Motor neuron (in vitro differentiated cells): ENCODE results near the gene UBXN1. TPM values are rescaled to one million over a fixed set of nuclear protein-coding genes. Genes with fewer than 3 reads are reported as not detected.
"Not testable (repeated sequence)": the region's sequence is repeated elsewhere in the genome, so short reads cannot be mapped to it uniquely, and the experiment has no call there.

Source experiments
- ATAC-seq, 8 experiments: fragments of 200-7000 bp; cut with Tn5 transposase; replicated peaks in 6 of 8; 2 replicates each; pipeline ENCODE4 v1.8.0; 2021; ENCODE audit warnings: mild to moderate bottlenecking in 8 of 8, moderate library complexity in 8 of 8
- H3K27ac ChIP-seq, 2 donors: fragments of 250-450 bp; sonication (Bioruptor Pico); 2 replicates each; pipeline ENCODE4 v1.9.0; 2021; ENCODE audit warnings: antibody characterized with exemption in 2 of 2, mild to moderate bottlenecking in 2 of 2, moderate library complexity in 1 of 2
- H3K4me1 ChIP-seq, 2 donors: fragments of 250-450 bp; sonication (Bioruptor Pico); replicated peaks in 1 of 2; 2 replicates each; pipeline ENCODE4 v1.6.1; 2021; ENCODE audit warnings: antibody characterized with exemption in 2 of 2, mild to moderate bottlenecking in 2 of 2, moderate library complexity in 1 of 2
- H3K4me3 ChIP-seq, 5 donors: fragments of 250-450 bp; sonication (Bioruptor Pico); 2 replicates each; pipeline ENCODE4 v1.9.0; 2021; ENCODE audit warnings: antibody characterized with exemption in 5 of 5, mild to moderate bottlenecking in 5 of 5, moderate library complexity in 4 of 5
- WGBS, 10 experiments: fragments of 450-650 bp; shearing (Covaris generic); methylation state at CpG; one replicate each; pipeline ENCODE4 v1.0.0; 2022; 5-methylcytosine and 5-hydroxymethylcytosine counted together
- in situ Hi-C, 9 experiments: fragments of 400-800 bp; cut with MboI; loops; one replicate each; pipeline ENCODE4 v1.15.0; 2021; ENCODE audit warnings: low sequenced_read_pairs in 9 of 9, low pct_unique_long_range_greater_than_20kb in 2 of 9; ENCODE audit not compliant: unreplicated experiment in 9 of 9
- total RNA-seq, 8 experiments: library from RNA; unstranded; fragments of 300-600 nt; gene quantifications; 2 replicates each; pipeline versions ENCODE4 v1.2.3 to v1.2.4, GENCODE V29; 2022

UBXN1 gene
- total RNA-seq, 8 experiments from 2014 or later, result 95.5 to 132 (median 123) TPM

DNA sequence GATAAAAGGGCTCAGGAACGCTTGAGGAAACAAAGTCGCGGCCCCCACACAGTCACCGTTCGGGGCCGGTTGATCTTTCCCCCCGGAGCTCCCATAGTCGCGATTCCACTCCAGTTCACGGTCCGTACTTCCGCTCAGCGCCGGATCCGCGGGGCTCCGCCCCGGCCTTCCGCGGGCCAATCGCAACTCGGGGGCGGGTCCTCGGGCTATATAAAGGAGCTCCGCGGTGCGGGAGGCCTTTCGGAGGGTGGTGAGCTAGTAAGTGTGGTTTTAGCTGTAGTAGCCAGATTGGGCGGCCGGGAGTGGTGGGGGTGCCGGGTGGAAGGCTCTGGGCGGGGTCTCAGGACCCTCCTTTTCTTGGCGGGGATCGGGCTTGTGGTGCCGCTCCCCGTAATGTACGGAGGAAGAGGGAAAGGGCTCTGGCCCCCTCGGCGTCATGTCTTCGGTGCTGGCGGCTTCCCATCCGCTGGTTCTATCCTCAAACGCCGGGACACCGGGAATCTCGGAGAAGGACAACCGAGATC, 13.7 kb downstream of the UBXN1 start, which contains the start of the genes C11orf98 and CSKMT:
Gene C11orf98 (minus strand): TSS at position 136 of the 524 bp plus-strand sequence. CDS start 41 bp downstream, at position 95.
Gene CSKMT (plus strand): TSS at position 238 of the 524 bp plus-strand sequence. CDS start 568 bp downstream, outside the sequence.
- H3K27ac ChIP-seq, result peak within 1 kb of the TSS; percentile 71 to 77
- H3K4me1 ChIP-seq, result peaks cover 14 to 16% of the 10 kb centered on the region in 2 donors
- ATAC-seq, result peak; percentile 83 to 91 (median 90)
- H3K4me3 ChIP-seq, result peak within 1 kb of the TSS; percentile 63 to 87 (median 70)
- in situ Hi-C loops, result no loop called here
- WGBS, 10 experiments, result 0% methylated on average over 1 to 9 of the region's 47 CpGs; no CpG with 5 or more reads in 4 of the 10 experiments

DNA sequence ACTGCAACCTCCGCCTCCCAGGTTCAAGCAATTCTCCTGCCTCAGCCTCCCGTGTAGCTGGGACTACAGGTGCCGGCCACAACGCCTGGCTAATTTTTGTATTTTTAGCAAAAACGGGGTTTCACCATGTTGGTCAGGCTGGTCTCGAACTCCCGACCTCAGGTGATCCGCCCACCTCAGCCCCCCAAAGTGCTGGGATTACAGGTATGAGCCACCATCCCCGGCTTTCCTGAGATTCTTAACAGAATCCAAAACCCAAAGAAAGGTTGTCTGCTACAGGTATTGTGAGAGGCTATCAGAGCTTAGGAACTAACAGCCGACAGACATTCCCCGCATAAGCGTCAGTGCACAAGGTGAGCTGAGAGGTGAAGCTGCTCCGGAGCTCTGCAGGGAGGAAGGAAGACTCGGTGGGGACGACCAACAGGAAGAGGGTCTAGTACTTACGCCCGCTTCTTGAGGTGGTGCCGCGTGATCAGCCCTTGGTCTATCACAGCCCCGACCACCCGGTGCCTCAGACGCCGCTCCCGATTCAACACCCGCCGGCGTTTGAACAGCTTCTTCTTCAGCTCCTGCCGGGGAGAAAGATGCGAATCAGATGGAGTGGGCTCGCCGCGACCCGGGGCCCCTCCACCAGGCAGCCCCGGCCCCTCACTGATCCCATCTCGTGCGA, 14.3 kb downstream of the UBXN1 start:
- peak; percentile 15 to 58 (median 40) for ATAC-seq
- Histone ChIP-seq H3K4me1 (peaks cover 14 to 16% of the 10 kb centered on the region in 2 donors), H3K4me3 (peak overlapping the region; percentile 63 to 87 (median 70)), H3K27ac (peak overlapping the region; percentile 71 to 77)
- in situ Hi-C loops, result no loop called here
- WGBS, 10 experiments, result 0 to 8% (median 0%) methylated on average over 1 to 22 of the region's 36 CpGs; no CpG with 5 or more reads in 2 of the 10 experiments

DNA sequence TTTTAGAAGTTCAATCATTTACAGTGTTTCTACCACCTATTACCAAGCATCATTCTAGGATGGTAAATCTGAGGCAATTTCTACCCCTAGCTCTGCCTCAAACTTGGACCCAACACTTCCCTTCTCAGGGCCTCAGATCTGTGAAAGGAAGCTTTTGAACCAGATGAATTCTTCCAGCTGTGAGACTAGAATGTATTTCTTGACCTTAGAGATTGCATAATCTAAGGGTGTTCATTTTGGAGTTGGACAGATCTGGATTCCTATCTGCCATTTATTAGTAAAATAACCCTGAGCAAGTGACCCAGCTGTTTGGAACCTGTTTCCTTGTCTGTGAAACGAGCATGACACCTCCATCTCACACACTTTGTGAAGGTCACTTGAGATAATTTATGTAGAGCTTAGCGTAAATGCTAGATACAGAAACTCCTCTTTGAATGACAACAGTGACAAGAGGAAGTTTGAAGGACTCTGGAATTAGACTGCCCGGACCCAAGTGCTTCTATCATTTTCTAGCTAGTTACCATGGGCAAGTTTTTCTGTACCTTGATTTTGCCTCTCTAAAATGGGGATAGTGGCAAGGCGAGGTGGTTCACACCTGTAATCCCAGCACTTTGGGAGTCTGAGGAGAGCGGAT, 22.0 kb downstream of the UBXN1 start:
- WGBS, 10 experiments, result 39 to 83% (median 58%) methylated on average over 1 to 4 of the region's 5 CpGs; no CpG with 5 or more reads in 2 of the 10 experiments
- Histone ChIP-seq H3K27ac (no peak overlapping the region), H3K4me3 (no peak overlapping the region), H3K4me1 (peaks cover 3 to 5% of the 10 kb centered on the region in 2 donors)
- ATAC-seq, result no peak
- in situ Hi-C loops, result no loop called here

DNA sequence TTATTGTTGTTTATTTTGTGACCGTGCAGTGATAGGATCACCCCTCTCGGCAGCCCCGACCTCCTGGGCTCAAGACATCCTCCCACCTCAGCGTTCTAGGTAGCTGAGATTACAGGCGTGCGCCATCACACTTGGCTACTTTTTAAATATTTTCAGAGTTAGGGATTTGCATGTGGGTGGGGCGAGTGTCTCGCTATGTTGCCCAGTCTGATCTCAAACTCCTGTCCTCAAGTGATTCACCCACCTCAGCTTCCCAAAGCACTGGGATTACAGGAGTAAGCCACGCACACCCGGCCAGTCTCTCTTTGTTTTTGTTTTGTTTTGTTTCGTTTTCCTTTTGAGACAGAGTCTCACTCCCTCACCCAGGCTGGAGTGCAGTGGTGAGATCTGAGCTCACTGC, 24.6 kb downstream of the UBXN1 start:
- Histone ChIP-seq H3K4me1 (peaks cover 3 to 7% of the 10 kb centered on the region in 2 donors), H3K4me3 (no peak overlapping the region), H3K27ac (no peak overlapping the region)
- in situ Hi-C loops, result no loop called here
- no peak for ATAC-seq
- WGBS, 10 experiments, result 40 to 100% (median 93%) methylated on average over 1 to 10 of the region's 11 CpGs; no CpG with 5 or more reads in 4 of the 10 experiments

DNA sequence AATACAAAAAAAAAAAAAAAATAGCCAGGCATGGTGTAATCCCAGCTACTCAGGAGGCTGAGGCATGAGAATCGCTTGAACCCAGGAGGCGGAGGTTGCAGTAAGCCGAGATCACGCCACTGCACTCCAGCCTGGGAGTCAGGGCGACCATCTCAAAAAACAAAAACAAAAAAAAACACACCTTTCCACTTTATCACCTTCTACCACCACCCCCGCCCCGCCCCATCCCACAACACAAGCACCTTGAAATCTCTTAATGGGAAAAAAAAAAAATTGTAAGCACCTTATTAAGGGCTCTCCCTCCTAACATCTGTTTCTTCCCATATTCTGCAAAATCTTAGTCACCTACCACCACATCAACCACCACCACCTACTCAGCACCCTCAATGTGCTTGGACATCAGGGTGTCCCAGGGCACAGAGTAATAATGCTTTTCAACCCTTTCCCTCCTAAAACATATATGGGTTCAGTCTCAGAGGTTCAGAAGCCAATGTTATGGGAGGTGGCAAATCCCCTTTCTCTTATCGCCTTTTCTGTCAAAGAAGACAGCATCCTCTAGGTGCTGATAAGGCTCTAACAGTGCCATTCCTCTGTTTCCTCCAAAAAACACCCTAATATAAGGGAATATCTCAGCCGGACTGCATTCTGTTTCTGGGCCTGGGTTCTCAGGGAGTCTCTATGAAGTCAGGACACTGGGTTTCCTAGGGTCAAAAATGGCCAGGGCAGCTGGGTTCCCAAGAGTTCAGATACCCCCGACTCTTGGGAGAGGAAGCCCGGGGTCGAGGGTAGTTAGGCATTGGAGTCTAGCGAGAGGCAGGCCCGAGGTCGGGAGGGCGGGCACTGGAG, 26.5 kb downstream of the UBXN1 start:
- H3K4me1 ChIP-seq, result peaks cover 3 to 7% of the 10 kb centered on the region in 2 donors
- H3K27ac ChIP-seq, result peak overlapping the region; percentile 89 to 91
- in situ Hi-C loops, result no loop called here
- peak overlapping the region; percentile 93 to 100 (median 99) for H3K4me3 ChIP-seq
- ATAC-seq, result no peak
- 0 to 59% (median 33%) methylated on average over 1 to 9 of the region's 16 CpGs; no CpG with 5 or more reads in 3 of the 10 experiments for WGBS, 10 experiments

DNA sequence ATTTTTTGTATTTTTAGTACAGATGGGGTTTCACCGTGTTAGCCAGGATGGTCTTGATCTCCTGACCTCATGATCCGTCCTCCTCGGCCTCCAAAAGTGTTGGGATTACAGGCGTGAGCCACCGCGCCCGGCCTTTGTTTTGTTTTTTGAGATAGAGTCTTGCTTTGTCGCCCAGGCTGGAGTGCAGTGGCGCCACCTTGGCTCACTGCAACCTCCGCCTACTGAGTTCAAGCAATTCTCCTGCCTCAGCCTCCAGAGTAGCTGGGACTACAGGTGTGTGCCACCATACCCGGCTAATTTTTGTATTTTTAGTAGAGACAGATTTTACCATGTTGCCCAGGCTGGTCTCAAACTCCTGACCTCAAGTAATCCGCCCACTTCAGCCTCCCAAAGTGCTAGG, 28.6 kb downstream of the UBXN1 start:
- in situ Hi-C loops, ATAC-seq, H3K4me3 ChIP-seq, H3K27ac ChIP-seq: not testable (repeated sequence)
- H3K4me1 ChIP-seq, result peaks cover 10 to 16% of the 10 kb centered on the region in 2 donors
- 100% methylated on average over 1 to 2 of the region's 12 CpGs; no CpG with 5 or more reads in 5 of the 10 experiments for WGBS, 10 experiments

DNA sequence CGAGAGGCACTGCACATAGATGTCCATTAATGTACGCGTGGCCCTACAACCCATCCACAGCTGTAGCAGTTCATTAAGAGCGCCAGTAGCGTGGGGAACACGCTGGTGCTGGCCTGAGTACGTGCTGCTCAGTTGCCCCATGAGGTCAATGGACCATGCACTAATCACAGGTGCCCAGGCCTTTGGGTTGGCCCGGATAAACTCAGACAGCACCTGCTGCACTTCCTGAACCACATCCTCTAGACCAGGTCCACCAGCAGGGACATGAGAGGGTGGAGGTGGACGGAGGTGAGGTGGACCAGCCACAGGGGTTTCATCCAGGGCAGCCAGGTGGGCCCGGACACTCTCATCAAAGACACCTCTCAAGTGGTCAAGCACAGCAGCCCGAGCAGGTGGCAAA, 29.4 kb downstream of the UBXN1 start:
- no peak overlapping the region for H3K27ac ChIP-seq
- WGBS, 10 experiments, result 80 to 100% (median 100%) methylated on average over 1 to 4 of the region's 11 CpGs; no CpG with 5 or more reads in 6 of the 10 experiments
- peaks cover 13 to 21% of the 10 kb centered on the region in 2 donors for H3K4me1 ChIP-seq
- H3K4me3 ChIP-seq, result no peak overlapping the region
- no peak for ATAC-seq
- in situ Hi-C loops, result no loop called here

DNA sequence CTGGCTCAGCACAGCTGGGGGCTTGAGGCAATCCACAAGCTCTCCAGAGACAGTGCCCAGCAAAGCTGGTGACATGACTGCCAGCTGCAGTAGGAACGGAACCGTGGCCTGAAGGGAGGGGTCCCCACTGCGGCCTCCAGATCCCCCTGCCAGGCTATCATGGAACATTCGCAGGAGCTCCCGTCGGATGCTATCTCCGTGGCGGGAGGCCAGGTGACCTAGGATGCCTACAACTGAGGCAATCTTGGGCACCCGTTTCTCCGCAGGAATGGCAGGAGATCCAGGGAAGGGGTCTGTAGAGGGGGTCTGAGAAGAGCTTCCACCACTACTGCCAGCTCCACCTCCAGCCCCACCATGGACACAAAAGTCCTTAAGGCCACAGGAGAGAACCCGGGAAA, 29.9 kb downstream of the UBXN1 start:
- in situ Hi-C loops, result no loop called here
- H3K27ac ChIP-seq, result no peak overlapping the region
- H3K4me1 ChIP-seq, result peaks cover 13 to 21% of the 10 kb centered on the region in 2 donors
- H3K4me3 ChIP-seq, result no peak overlapping the region
- ATAC-seq, result no peak
- 97 to 100% methylated on average over 2 to 8 of the region's 11 CpGs; no CpG with 5 or more reads in 8 of the 10 experiments for WGBS, 10 experiments

DNA sequence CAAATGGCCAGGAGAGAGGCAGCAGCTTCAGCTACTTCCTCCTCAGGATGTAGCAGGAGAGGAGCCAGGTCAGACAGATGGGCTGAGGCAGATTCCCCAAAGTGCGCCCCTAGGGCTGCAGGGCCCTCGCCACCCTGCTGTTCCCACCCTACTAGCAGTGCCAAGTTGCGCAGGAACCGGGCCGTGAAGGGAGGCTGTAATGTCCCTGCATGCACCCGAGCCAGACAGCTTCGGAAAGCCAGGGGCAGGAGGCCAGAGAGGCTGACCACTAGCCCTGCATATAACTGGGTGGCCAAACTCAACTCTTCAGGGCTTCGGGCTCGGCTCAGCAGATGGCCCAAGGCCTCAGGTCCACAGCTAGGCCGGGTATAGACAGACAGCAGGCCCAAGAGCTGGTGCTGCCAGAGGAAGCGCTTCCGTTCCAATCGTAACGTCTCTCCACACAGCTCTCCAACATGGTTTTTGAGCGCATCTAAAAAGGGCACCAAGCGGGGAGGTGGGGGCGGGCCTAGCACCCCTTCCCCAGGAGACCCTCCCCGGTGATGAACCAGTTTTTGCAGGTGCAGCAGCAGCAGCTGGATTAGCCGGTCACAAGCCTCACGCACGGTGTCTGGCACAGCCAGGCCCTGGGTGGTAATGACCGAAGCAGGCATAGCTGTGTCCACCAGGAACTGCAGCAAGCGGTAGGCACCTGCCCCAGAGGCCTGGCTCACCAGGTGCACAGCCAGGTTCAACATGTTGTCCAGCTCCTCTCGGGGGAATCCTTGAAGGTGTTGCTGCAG, 30.5 kb downstream of the UBXN1 start:
- ATAC-seq, result no peak
- no peak overlapping the region for H3K27ac ChIP-seq
- peaks cover 13 to 21% of the 10 kb centered on the region in 2 donors for H3K4me1 ChIP-seq
- H3K4me3 ChIP-seq, result no peak overlapping the region
- in situ Hi-C loops, result no loop called here
- WGBS, 10 experiments, result 33 to 100% (median 90%) methylated on average over 1 to 5 of the region's 24 CpGs; no CpG with 5 or more reads in 6 of the 10 experiments

DNA sequence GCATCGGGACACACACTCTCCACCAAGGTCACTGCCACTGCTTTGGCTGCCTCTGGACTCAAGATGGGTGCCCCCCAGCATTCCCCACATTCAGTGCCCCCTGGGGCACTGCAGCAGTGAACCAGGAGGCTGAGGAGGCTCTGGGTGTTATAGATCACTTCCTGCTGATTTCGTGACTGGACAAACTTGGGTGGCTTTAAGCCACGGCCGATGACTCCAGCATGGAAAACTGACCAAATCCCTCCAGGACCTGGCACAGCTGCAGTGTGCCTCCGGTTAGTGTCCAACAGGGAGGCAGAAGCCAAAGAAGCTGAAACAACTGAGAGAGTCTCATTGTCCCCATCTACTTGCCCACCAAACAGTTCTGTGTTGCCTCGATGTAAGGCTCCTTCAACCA, 31.3 kb downstream of the UBXN1 start:
- Histone ChIP-seq H3K27ac (no peak overlapping the region), H3K4me3 (no peak overlapping the region), H3K4me1 (peaks cover 13 to 21% of the 10 kb centered on the region in 2 donors)
- ATAC-seq, result no peak
- in situ Hi-C loops, result no loop called here
- 8 to 100% (median 83%) methylated on average over 1 to 4 of the region's 6 CpGs; no CpG with 5 or more reads in 5 of the 10 experiments for WGBS, 10 experiments

DNA sequence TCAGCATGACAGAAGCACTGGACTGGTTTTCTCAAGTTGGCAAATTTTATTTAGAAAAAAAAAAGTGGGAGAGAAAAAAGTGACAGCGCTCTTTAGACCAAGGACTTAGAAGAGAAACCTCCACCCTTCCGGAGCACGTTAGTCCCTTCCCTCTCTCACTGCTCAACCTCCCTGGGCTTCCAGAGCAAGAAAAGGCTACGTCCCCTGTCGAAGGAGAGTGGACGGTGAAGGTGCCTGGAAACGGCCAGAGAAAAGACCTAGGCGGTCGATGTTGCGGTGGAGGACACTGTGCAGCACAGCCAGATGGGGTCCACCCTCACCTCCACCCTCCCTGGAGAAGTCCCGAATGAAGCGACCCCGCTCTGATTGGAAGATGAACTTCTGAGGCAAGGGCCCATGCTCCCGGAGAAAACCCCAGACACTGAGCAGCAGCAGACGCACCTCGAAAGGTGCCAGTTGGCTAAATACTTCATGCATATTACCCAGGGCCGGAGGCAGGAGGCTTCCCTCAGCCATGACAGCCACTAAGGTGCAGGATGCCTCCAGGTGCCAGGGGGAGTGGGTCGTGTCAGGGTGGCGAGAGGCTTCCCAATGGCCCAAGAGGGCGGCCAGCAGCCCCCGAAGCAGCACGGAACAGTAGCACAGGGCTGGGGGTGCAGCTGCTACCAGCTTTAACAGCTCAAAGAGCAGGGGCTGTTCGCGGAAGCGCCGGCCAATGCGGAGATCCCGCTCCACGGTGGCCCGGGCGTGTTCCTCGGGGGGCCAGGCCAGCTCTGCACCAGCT, 31.9 kb downstream of the UBXN1 start:
- Histone ChIP-seq H3K4me1 (peaks cover 11 to 16% of the 10 kb centered on the region in 2 donors), H3K27ac (no peak overlapping the region), H3K4me3 (peak overlapping the region in 4 of 5 donors; percentile 2 to 96 (median 82))
- in situ Hi-C loops, result no loop called here
- peak in 2 of 8 experiments; percentile 16 to 38 for ATAC-seq
- WGBS, 10 experiments, result 21 to 83% (median 60%) methylated on average over 1 to 18 of the region's 32 CpGs; no CpG with 5 or more reads in 3 of the 10 experiments
